COLO668 (cell line): ENCODE measurements around the gene KLHL11.

Experiments used
- DNase-seq: peaks from one replicate; lab custom pipeline; 2025; ENCODE audit not compliant: unreplicated experiment; lab: John Stamatoyannopoulos, UW

Gene KLHL11

GRCh38 chr17:41812381-41813151 lies 52.7 kb downstream of the KLHL11 start, which contains the start of gene FKBP10:
TSS of gene FKBP10 (plus strand) at chr17:41813004. CDS start at chr17:41813035, 31 bp downstream.
- DNase-seq = peak; percentile 48

DNA sequence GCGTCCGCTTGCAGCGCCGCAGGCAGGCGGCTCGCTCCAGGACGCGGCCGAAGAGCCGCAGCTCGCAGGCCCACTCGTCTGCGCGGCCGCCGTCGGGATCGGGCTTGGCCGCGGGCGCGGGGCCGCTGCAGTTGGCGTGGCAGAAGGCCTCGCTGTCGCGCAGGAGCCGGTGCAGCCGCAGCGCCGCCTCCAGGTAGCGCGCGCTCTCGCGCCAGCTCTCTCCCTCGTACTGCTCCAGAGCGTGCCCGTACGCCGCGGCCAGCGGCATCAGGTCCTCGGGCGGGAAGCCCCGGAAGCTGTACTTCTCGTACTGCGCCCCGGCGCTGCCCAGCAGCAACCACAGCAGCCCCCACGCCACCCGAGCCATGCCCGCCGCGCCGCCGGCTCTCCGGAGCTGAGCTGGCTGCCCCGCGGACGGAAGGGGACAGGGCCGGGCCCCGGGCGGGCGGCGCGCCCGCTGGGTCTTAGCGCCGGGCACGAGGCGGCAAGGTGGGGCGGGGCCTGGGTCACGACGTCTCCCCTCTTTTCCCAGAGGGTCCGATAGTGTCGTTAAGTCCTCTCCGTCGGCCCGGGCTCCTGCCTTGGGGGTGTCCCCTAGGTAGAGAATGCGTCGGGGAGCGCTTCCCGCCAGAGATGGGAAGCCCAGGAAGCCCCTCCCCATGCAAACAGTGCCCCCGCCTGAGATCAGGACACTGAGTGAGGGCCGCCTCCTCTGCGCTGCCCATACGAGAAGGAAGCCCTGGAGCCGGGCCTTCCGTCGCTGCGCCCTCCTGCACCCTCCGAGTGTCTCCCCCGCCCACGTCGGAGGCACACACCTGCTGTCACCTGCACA lies 53.5 kb downstream of the KLHL11 start, which contains the start of gene P3H4:
Gene P3H4 (minus strand): TSS at position 401 of the 832 bp plus-strand sequence. CDS start 34 bp downstream, at position 367.
- peak; percentile 79 for DNase-seq

DNA sequence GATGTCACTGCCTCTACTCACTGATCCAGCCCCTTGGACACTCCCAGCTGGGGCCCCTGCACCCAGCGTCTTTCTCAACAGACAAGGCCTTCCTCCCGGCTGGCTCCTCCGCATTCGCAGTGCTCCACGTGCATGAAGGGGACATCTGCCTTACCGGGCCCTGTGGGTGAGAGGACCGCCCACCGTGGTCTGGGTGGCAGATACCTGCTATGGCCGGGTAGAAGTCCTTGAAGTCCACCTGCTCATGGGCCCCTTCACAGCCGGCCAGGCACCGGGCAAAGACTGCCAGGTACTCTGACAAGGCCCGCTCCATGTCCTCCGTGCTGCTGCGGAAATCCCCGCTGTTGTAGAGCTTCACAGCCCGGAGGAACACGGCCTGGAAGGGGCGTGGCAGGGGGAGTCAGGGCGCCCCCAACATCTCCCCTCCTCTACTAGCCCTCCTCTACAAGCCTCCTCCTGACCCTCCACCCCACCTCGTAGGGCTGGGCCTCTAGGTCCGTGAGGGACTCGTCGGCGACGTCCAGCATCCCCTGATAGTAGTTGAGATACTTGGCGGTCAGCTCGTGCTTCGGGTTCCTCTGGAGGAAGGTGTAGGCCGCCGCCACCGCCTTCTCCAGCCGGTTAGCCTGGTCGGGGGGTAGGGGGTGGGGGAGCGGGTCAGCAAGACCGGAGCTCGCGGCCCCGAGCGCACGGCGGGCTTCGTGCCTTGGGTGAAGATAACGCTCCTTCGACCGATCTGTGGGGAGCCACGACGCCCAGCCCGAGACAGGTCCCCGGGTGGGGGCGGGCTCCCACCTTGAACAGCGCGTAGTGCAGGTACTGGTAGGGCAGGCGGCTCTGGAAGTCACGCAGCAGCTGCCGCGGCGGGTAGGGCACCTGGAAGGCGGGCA lies 54.3 kb downstream of the KLHL11 start:
- DNase-seq = no peak

DNA sequence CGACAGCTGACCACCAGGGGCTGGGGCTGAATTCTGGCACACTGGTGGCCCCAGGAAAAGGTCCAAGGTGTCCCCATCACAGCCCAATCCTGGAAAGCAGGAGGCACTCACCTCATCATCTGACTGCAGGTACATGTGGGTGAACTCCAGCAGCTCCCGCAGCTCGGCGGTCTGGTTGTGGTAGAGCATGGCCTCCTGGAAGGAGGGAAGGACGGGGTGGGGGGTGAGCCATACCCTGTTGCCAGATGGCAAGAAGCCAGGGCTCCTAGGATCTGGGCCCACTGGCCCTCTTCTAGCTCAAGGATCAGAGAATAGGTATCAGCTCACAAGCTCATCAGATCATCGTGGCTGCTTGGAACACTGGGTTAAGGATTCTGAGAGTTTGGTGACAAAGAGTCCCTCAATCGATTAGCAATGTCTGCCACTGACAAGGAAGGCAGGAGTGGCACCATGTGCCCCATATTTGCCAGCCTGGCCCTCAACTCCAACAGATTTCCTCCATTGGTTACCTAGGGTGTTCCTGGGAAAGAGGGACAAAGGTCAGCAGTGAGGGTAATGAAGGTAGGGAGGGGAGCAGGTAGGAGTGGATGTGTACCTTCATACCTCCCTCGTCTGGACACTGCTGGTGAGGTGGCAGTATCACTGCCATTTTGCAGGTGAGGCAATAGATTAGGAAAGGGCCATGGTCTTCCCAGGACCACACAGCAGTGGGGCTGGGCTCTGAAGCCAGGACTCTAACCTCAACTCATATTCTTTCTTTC lies 58.4 kb downstream of the KLHL11 start:
- DNase-seq = no peak
